GM12891 (cell line): Measurements from ENCODE around the gene TGFB3.

Experiments
- DNase-seq: peaks from one replicate; pipeline ENCODE4 v3.0.0; 2011; ENCODE audit warnings: low spot score; ENCODE audit not compliant: insufficient read length
- FAIRE-seq: peaks from 2 replicates; lab custom pipeline; 2011; peaks lifted over from hg19 to GRCh38; lab: Jason Lieb, UNC
- PAX5 ChIP-seq: IDR thresholded peaks from 2 replicates; pipeline ENCODE4 v1.6.1; 2011; ENCODE audit warnings: low read length, moderate library complexity, mild to moderate bottlenecking; ENCODE audit not compliant: insufficient read depth, severe bottlenecking
- POLR2A ChIP-seq: IDR thresholded peaks from 2 replicates; pipeline ENCODE4 v1.6.1; 2011; ENCODE audit warnings: low read depth, low read length, control low read depth
- POLR2AphosphoS5 ChIP-seq: IDR thresholded peaks from 2 replicates; pipeline ENCODE4 v1.6.1; 2011; ENCODE audit warnings: low read depth, low read length, control low read depth
- POU2F2 ChIP-seq: IDR thresholded peaks from 2 replicates; pipeline ENCODE4 v1.6.1; 2011; ENCODE audit warnings: low read depth, mild to moderate bottlenecking, control low read depth, low read length, moderate library complexity
- SPI1 ChIP-seq: IDR thresholded peaks from 2 replicates; pipeline ENCODE4 v1.6.1; 2011; ENCODE audit warnings: low read depth, low read length, control low read depth
- TAF1 ChIP-seq: IDR thresholded peaks from 2 replicates; pipeline ENCODE4 v1.6.1; 2011; ENCODE audit warnings: low read depth, low read length, control low read depth

Gene TGFB3

GRCh38 chr14:75987201-75987970 is 5.6 kb upstream of the TGFB3 start:
- TF ChIP-seq POU2F2 = no peak
- no peak for DNase-seq
- FAIRE-seq = no peak

- TF ChIP-seq POLR2A = no peak
- no peak for TF ChIP-seq POU2F2
- TF ChIP-seq POLR2AphosphoS5 = no peak
- no peak for TF ChIP-seq TAF1
- TF ChIP-seq SPI1 = no peak
- TF ChIP-seq PAX5 = no peak
- DNase-seq (no peak), FAIRE-seq (no peak)
Observed at GRCh38 chr14:75986439-75986765, 4.6 kb upstream of the TGFB3 start.

DNA sequence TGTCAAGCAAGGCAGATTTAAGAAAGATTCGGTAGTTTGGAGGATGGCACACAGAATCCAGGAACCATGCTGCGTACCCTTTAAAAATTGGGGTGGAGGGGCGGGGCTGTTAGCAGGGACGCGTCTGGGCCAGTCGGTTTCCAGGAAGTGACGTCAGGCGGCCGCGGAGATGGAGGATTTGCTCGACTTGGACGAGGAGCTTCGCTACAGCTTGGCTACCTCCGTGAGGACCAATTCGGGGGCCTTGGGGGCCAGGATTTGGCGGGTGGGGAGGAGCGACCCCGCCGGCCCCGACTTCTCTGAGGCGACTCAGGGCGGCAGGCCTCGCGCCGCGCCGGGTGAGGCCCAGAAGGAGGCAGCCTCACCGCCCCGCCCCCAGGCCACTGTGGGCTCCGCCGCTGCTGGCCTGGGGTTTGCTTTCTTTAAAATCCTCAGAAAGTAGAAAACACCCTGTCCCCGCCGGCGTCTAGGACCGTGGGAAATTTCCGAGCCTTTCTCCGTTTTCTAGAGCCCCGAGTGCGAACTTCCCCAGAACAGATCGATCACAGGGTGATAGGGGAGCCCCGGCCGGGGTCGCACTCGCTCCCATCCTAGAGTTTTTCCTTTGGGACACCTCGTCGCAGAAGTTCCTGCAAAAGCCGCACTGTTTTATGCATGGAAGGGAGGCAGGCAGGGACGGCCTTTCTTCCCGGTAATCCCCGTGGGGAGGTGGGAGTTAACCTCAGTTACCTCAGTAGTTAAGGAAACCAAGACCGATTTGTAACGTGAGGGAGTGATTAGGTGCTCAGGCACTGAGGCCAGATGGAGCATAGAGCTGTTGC is 4.0 kb upstream of the TGFB3 start, which contains the start of gene IFT43:
Gene IFT43 (plus strand): TSS at position 146 of the 821 bp plus-strand sequence. CDS start 24 bp downstream, at position 170.
- DNase-seq (peak; percentile 81), FAIRE-seq (peak; percentile 87)

GRCh38 chr14:75984674-75985073 is 2.9 kb upstream of the TGFB3 start:
- FAIRE-seq (no peak), DNase-seq (no peak)

More for the DNA sequence above, 4.0 kb upstream of the TGFB3 start, which contains the start of gene IFT43:
- TF ChIP-seq SPI1 (no peak), TAF1 (no peak), PAX5 (no peak), POLR2A (no peak), POLR2AphosphoS5 (no peak), POU2F2 (no peak)

GRCh38 chr14:75983019-75983358 is 1.2 kb upstream of the TGFB3 start:
- no peak for FAIRE-seq
- no peak for TF ChIP-seq POU2F2
- no peak for TF ChIP-seq SPI1
- no peak for TF ChIP-seq PAX5
- TF ChIP-seq POLR2A = no peak
- TF ChIP-seq POLR2AphosphoS5 = no peak
- no peak for TF ChIP-seq TAF1
- no peak for DNase-seq

More at GRCh38 chr14:75984674-75985073, 2.9 kb upstream of the TGFB3 start:
- TF ChIP-seq TAF1 (no peak), POU2F2 (no peak), PAX5 (no peak), SPI1 (no peak), POLR2A (no peak), POLR2AphosphoS5 (no peak)

DNA sequence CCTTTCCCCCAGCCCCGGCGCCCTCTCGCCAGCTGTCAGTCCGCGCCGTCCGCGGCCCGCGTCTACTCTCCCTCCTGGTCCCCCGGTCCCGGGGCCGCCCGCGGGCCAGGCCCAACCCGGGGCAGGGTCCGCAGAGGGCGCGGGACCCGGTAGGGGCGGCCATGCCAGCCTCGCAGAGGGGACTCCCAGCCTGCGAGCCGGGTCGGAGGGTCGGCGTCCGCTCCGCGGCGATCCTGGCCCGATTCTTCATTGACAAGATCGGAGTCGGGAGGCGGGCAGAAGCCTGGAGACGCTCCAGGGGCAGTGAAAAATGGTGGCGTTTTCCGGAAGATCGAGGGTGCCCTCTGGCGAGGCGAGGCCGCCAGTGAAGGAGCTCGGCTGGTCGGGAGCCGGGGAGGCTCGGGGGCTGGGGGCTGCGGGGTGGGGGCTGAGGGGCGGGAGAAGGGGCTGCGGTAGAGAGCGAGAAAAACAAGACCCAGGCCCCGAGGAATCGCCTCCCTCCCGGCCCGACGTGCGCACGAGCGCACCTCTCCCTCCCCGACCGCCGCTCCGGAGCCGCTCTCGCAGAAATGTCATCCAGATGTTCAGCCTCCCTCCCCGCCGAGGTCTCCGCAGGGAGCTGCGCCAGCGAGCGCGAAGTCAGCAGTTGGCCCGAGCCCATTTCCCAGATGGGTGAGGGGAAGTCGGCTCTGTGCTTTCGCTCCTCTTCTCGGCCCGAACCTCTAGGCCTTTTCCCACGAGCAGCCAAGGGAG is 647 bp upstream of the TGFB3 start:
- peak; percentile 63 for DNase-seq
- peak; percentile 82 for FAIRE-seq
- no peak for TF ChIP-seq TAF1
- TF ChIP-seq PAX5 = no peak
- no peak for TF ChIP-seq POLR2A
- no peak for TF ChIP-seq POU2F2
- TF ChIP-seq SPI1 = no peak
- TF ChIP-seq POLR2AphosphoS5 = no peak

GRCh38 chr14:75980856-75981255 is 939 bp downstream of the TGFB3 start:
- DNase-seq = no peak
- no peak for TF ChIP-seq POU2F2
- no peak for TF ChIP-seq PAX5
- TF ChIP-seq TAF1 = no peak
- no peak for TF ChIP-seq POLR2AphosphoS5
- TF ChIP-seq POLR2A = no peak
- TF ChIP-seq SPI1 = no peak
- FAIRE-seq = no peak

- TF ChIP-seq POLR2AphosphoS5 (no peak), TAF1 (no peak), PAX5 (no peak), POU2F2 (no peak)
- FAIRE-seq (no peak), DNase-seq (no peak)
Observed at GRCh38 chr14:75979648-75980565, 1.9 kb downstream of the TGFB3 start.
